Measurements from ENCODE around the gene RPA1.
A peak's percentile ranks its signal among the peaks of the same experiment; 100 is the strongest.

Gene RPA1

GRCh38 chr17:1878419-1879121 lies 48.8 kb downstream of the RPA1 start:
- Histone ChIP-seq H3K9me3 (replicated peaks; ENCODE audit: insufficient read depth, low read length) (no peaks in the 10 kb centered on the region), H3F3A (ENCODE audit: insufficient read depth, low read length) (no peaks in the 10 kb centered on the region), H3K4me2 (ENCODE audit: low read depth, low read length) (no peak overlapping the region), H3K36me3 (replicated peaks; ENCODE audit: insufficient read depth, low read length) (peaks cover 20% of the 10 kb centered on the region), H3K27me3 (replicated peaks; ENCODE audit: insufficient read depth, low read length) (no peaks in the 10 kb centered on the region), H4K20me1 (ENCODE audit: insufficient read depth, low read length) (no peaks in the 10 kb centered on the region), H2AFZ (ENCODE audit: low read length) (no peak overlapping the region), H3K79me2 (ENCODE audit: low read length) (no peaks in the 10 kb centered on the region), H3K9ac (ENCODE audit: low read length) (no peak overlapping the region), H3K9me2 (replicated peaks; ENCODE audit: insufficient read depth, low read length) (no peaks in the 10 kb centered on the region), H3K4me1 (ENCODE audit: low read length) (no peaks in the 10 kb centered on the region), H3K27ac (ENCODE audit: low read length) (no peak overlapping the region), H3K4me3 (ENCODE audit: low read length) (no peak overlapping the region)
- no peak for TF ChIP-seq EZH2phosphoT487 (IDR thresholded peaks at IDR 0.05; ENCODE audit: low read length)
- no peak for DNase-seq

- no peaks in the 10 kb centered on the region for H3K79me2 ChIP-seq (ENCODE audit: low read length)
- no peaks in the 10 kb centered on the region for H3F3A ChIP-seq (ENCODE audit: insufficient read depth, low read length)
- no peak overlapping the region for H3K4me2 ChIP-seq (ENCODE audit: low read depth, low read length)
- H3K27me3 ChIP-seq (replicated peaks; ENCODE audit: insufficient read depth, low read length), result no peaks in the 10 kb centered on the region
- H2AFZ ChIP-seq (ENCODE audit: low read length), result no peak overlapping the region
- H3K9ac ChIP-seq (ENCODE audit: low read length), result no peak overlapping the region
- H3K4me3 ChIP-seq (ENCODE audit: low read length), result no peak overlapping the region
- no peaks in the 10 kb centered on the region for H3K9me3 ChIP-seq (replicated peaks; ENCODE audit: insufficient read depth, low read length)
- TF ChIP-seq CTCF (IDR thresholded peaks at IDR 0.05; ENCODE audit: low read length), result no peak
- TF ChIP-seq EZH2 (optimal IDR thresholded peaks at IDR 0.05; ENCODE audit: low read depth, low read length), result no peak
- no peak for TF ChIP-seq EZH2phosphoT487 (IDR thresholded peaks at IDR 0.05; ENCODE audit: low read length)
- no peak overlapping the region for H3K27ac ChIP-seq (ENCODE audit: low read length)
- peaks cover 23% of the 10 kb centered on the region for H3K36me3 ChIP-seq (replicated peaks; ENCODE audit: insufficient read depth, low read length)
- no peaks in the 10 kb centered on the region for H4K20me1 ChIP-seq (ENCODE audit: insufficient read depth, low read length)
- H3K9me2 ChIP-seq (replicated peaks; ENCODE audit: insufficient read depth, low read length), result no peaks in the 10 kb centered on the region
- no peaks in the 10 kb centered on the region for H3K4me1 ChIP-seq (ENCODE audit: low read length)
- no peak for DNase-seq
Observed at GRCh38 chr17:1880851-1881630, 51.2 kb downstream of the RPA1 start.

- H2AFZ ChIP-seq (ENCODE audit: low read length), result no peak overlapping the region
- H3K27ac ChIP-seq (ENCODE audit: low read length), result no peak overlapping the region
- peaks cover 13% of the 10 kb centered on the region; the same call in 1 of the 2 replicates for H3K36me3 ChIP-seq (replicated peaks; ENCODE audit: insufficient read depth, low read length)
- no peaks in the 10 kb centered on the region for H3K9me2 ChIP-seq (replicated peaks; ENCODE audit: insufficient read depth, low read length)
- no peak for DNase-seq
- H3K79me2 ChIP-seq (ENCODE audit: low read length), result no peaks in the 10 kb centered on the region
- no peaks in the 10 kb centered on the region for H4K20me1 ChIP-seq (ENCODE audit: insufficient read depth, low read length)
- H3K4me1 ChIP-seq (ENCODE audit: low read length), result no peaks in the 10 kb centered on the region
- no peaks in the 10 kb centered on the region for H3K9me3 ChIP-seq (replicated peaks; ENCODE audit: insufficient read depth, low read length)
- H3K9ac ChIP-seq (ENCODE audit: low read length), result no peak overlapping the region
- H3F3A ChIP-seq (ENCODE audit: insufficient read depth, low read length), result no peaks in the 10 kb centered on the region
- H3K4me2 ChIP-seq (ENCODE audit: low read depth, low read length), result no peak overlapping the region
- TF ChIP-seq CTCF (IDR thresholded peaks at IDR 0.05; ENCODE audit: low read length) (peak; percentile 38), EZH2phosphoT487 (IDR thresholded peaks at IDR 0.05; ENCODE audit: low read length) (no peak)
- no peaks in the 10 kb centered on the region for H3K27me3 ChIP-seq (replicated peaks; ENCODE audit: insufficient read depth, low read length)
- H3K4me3 ChIP-seq (ENCODE audit: low read length), result no peak overlapping the region
Observed at GRCh38 chr17:1882836-1883235, 53.0 kb downstream of the RPA1 start.

GRCh38 chr17:1883536-1883935 lies 53.7 kb downstream of the RPA1 start:
- Histone ChIP-seq H2AFZ (ENCODE audit: low read length) (no peak overlapping the region), H3F3A (ENCODE audit: insufficient read depth, low read length) (no peaks in the 10 kb centered on the region), H3K9me2 (replicated peaks; ENCODE audit: insufficient read depth, low read length) (no peaks in the 10 kb centered on the region), H3K4me1 (ENCODE audit: low read length) (no peaks in the 10 kb centered on the region), H3K4me3 (ENCODE audit: low read length) (no peak overlapping the region), H3K9ac (ENCODE audit: low read length) (no peak overlapping the region), H3K4me2 (ENCODE audit: low read depth, low read length) (no peak overlapping the region), H3K27me3 (replicated peaks; ENCODE audit: insufficient read depth, low read length) (no peaks in the 10 kb centered on the region), H3K36me3 (replicated peaks; ENCODE audit: insufficient read depth, low read length) (peaks cover 13% of the 10 kb centered on the region; the same call in 1 of the 2 replicates), H3K9me3 (replicated peaks; ENCODE audit: insufficient read depth, low read length) (no peaks in the 10 kb centered on the region), H3K79me2 (ENCODE audit: low read length) (no peaks in the 10 kb centered on the region), H4K20me1 (ENCODE audit: insufficient read depth, low read length) (no peaks in the 10 kb centered on the region), H3K27ac (ENCODE audit: low read length) (no peak overlapping the region)
- TF ChIP-seq EZH2phosphoT487 (IDR thresholded peaks at IDR 0.05; ENCODE audit: low read length), result no peak
- no peak for TF ChIP-seq EZH2 (optimal IDR thresholded peaks at IDR 0.05; ENCODE audit: low read depth, low read length)
- TF ChIP-seq CTCF (IDR thresholded peaks at IDR 0.05; ENCODE audit: low read length), result no peak
- DNase-seq, result no peak

Measured in MM.1S (cell line).